Osteoblast (primary cell): Measurements from ENCODE around the gene COL25A1. TPM values are rescaled to one million over a fixed set of nuclear protein-coding genes. Genes with fewer than 3 reads are reported as not detected.

Source experiments
- DNase-seq: peaks from one replicate; pipeline ENCODE4 v3.0.0; 2011; ENCODE audit warnings: low spot score, mixed read lengths; ENCODE audit not compliant: insufficient read length; ENCODE audit errors: missing footprints
- H2AFZ ChIP-seq: 2 replicates; pipeline ENCODE4 v1.6.0; 2011; ENCODE audit warnings: mild to moderate bottlenecking, low read length
- H3K27ac ChIP-seq: 2 replicates; pipeline ENCODE4 v1.5.1; 2011; ENCODE audit warnings: mild to moderate bottlenecking, low read depth, low read length, moderate library complexity
- H3K27me3 ChIP-seq: 2 replicates; pipeline ENCODE4 v1.6.0; 2012; ENCODE audit warnings: mild to moderate bottlenecking, control low read depth, inconsistent platforms, low read length, moderate library complexity; ENCODE audit not compliant: insufficient read depth
- H3K36me3 ChIP-seq: 2 replicates; pipeline ENCODE4 v1.5.1; 2011; ENCODE audit warnings: mild to moderate bottlenecking, low read length, control low read depth, moderate library complexity; ENCODE audit not compliant: insufficient read depth
- H3K4me1 ChIP-seq: 2 replicates; pipeline ENCODE4 v1.5.1; 2011; ENCODE audit warnings: mild to moderate bottlenecking, low read length, control low read depth, moderate library complexity; ENCODE audit not compliant: insufficient read depth
- H3K4me2 ChIP-seq: 2 replicates; pipeline ENCODE4 v1.6.0; 2011; ENCODE audit warnings: mild to moderate bottlenecking, low read length; ENCODE audit not compliant: insufficient read depth
- H3K4me3 ChIP-seq: fragments of 200-600 bp; sonication (generic); 3 replicates; pipeline ENCODE4 v1.5.1; 2012; ENCODE audit warnings: mild to moderate bottlenecking, low read length, inconsistent platforms; ENCODE audit not compliant: insufficient read depth
- H3K79me2 ChIP-seq: 2 replicates; pipeline ENCODE4 v1.6.0; 2012; ENCODE audit warnings: mild to moderate bottlenecking, low read length, control low read depth, inconsistent platforms; ENCODE audit not compliant: insufficient read depth
- H3K9me3 ChIP-seq: 2 replicates; pipeline ENCODE4 v1.5.1; 2011; ENCODE audit warnings: low read depth, low read length, control low read depth
- H4K20me1 ChIP-seq: 2 replicates; pipeline ENCODE4 v1.6.0; 2012; ENCODE audit warnings: mild to moderate bottlenecking, low read length, control low read depth; ENCODE audit not compliant: insufficient read depth
- total RNA-seq: library from RNA; depleted of rRNA; stranded (reverse); fragments of >200 nt; gene quantifications from 2 replicates; pipeline ENCODE4 v1.2.3, GENCODE V29; 2012
- TF ChIP-seq, protein P1 (sequence below): IDR thresholded peaks from 2 replicates; pipeline ENCODE4 v1.5.1; 2011; ENCODE audit warnings: mild to moderate bottlenecking, low read depth, low read length, moderate library complexity; ENCODE audit errors: extremely low read depth

The COL25A1 gene
- total RNA-seq, 1 donor: 1.4 TPM

- H3K4me1 ChIP-seq: no peaks in the 10 kb centered on the region
- H3K27ac ChIP-seq: no peak overlapping the region
- no peak for DNase-seq
- H4K20me1 ChIP-seq: no peaks in the 10 kb centered on the region
- no peaks in the 10 kb centered on the region for H3K27me3 ChIP-seq
- no peaks in the 10 kb centered on the region for H3K9me3 ChIP-seq
- TF ChIP-seq, protein P1, sequence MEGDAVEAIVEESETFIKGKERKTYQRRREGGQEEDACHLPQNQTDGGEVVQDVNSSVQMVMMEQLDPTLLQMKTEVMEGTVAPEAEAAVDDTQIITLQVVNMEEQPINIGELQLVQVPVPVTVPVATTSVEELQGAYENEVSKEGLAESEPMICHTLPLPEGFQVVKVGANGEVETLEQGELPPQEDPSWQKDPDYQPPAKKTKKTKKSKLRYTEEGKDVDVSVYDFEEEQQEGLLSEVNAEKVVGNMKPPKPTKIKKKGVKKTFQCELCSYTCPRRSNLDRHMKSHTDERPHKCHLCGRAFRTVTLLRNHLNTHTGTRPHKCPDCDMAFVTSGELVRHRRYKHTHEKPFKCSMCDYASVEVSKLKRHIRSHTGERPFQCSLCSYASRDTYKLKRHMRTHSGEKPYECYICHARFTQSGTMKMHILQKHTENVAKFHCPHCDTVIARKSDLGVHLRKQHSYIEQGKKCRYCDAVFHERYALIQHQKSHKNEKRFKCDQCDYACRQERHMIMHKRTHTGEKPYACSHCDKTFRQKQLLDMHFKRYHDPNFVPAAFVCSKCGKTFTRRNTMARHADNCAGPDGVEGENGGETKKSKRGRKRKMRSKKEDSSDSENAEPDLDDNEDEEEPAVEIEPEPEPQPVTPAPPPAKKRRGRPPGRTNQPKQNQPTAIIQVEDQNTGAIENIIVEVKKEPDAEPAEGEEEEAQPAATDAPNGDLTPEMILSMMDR: no peak
- no peaks in the 10 kb centered on the region for H3K36me3 ChIP-seq
- no peaks in the 10 kb centered on the region for H3K79me2 ChIP-seq
- H3K4me2 ChIP-seq: no peak overlapping the region
- H3K4me3 ChIP-seq: no peak overlapping the region
- no peak overlapping the region for H2AFZ ChIP-seq
Measured at GRCh38 chr4:109172301-109172700, 130.2 kb downstream of the COL25A1 start.

- Histone ChIP-seq H3K9me3 (no peaks in the 10 kb centered on the region), H3K4me1 (no peaks in the 10 kb centered on the region), H4K20me1 (no peaks in the 10 kb centered on the region), H3K27ac (no peak overlapping the region), H3K36me3 (no peaks in the 10 kb centered on the region), H3K79me2 (no peaks in the 10 kb centered on the region), H3K27me3 (no peaks in the 10 kb centered on the region), H2AFZ (no peak overlapping the region), H3K4me2 (no peak overlapping the region), H3K4me3 (no peak overlapping the region)
- DNase-seq: no peak
- TF ChIP-seq, protein P1: no peak
Measured at GRCh38 chr4:109171070-109171469, 131.4 kb downstream of the COL25A1 start.

- H3K27ac ChIP-seq: no peak overlapping the region
- H3K4me3 ChIP-seq: no peak overlapping the region
- no peaks in the 10 kb centered on the region for H3K9me3 ChIP-seq
- H2AFZ ChIP-seq: no peak overlapping the region
- H3K4me2 ChIP-seq: no peak overlapping the region
- H3K79me2 ChIP-seq: no peaks in the 10 kb centered on the region
- no peaks in the 10 kb centered on the region for H3K27me3 ChIP-seq
- H4K20me1 ChIP-seq: no peaks in the 10 kb centered on the region
- no peaks in the 10 kb centered on the region for H3K36me3 ChIP-seq
- TF ChIP-seq, protein P1: no peak
- no peaks in the 10 kb centered on the region for H3K4me1 ChIP-seq
- no peak for DNase-seq
Measured at GRCh38 chr4:109169170-109169569, 133.3 kb downstream of the COL25A1 start.

GRCh38 chr4:109166586-109166985 is 135.9 kb downstream of the COL25A1 start:
- no peaks in the 10 kb centered on the region for H3K9me3 ChIP-seq
- no peak for DNase-seq
- no peaks in the 10 kb centered on the region for H3K27me3 ChIP-seq
- H3K27ac ChIP-seq: no peak overlapping the region
- no peaks in the 10 kb centered on the region for H3K79me2 ChIP-seq
- H3K36me3 ChIP-seq: no peaks in the 10 kb centered on the region
- no peak overlapping the region for H3K4me2 ChIP-seq
- no peaks in the 10 kb centered on the region for H4K20me1 ChIP-seq
- TF ChIP-seq, protein P1: no peak
- no peak overlapping the region for H3K4me3 ChIP-seq
- H2AFZ ChIP-seq: no peak overlapping the region
- no peaks in the 10 kb centered on the region for H3K4me1 ChIP-seq
